HG03520 (cell line): Measurements from ENCODE around the gene GPRC5C.

Source experiments
- ATAC-seq: cut with Tn5 transposase; IDR thresholded peaks from one replicate; pipeline ENCODE4 v1.9.1; 2021; ENCODE audit warnings: mild to moderate bottlenecking, moderate library complexity; ENCODE audit not compliant: unreplicated experiment

The GPRC5C gene

DNA sequence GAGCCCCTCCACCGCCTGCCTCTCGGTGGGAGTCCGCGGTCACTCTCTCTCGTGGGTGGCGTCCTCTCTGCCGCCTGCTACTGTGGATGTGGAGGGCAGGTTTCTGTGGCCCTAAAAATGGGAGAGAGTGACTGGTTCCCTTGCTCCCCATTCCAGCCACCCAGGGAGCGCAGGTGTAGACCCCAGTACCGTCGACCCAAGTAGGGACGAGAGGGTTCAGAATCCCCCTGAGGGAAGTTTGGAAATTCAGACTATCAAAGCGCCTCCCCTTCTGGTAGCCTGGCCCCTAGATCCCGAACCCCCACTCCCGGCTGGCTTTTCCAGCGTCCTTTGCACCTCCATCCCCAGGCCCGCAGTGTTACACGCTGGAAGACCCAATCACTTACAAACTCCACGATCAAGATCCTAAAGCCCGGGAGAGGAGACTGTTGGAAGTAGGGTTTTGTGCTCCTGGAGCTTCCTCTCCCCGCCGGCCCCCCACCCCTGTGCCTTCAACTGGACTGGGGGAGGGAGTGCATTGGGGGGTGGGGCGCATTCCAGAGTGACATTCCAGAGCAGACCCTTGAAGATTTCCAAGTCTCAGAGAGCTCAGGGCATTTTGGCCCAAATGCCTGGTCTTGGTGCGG, 991 bp downstream of the GPRC5C start:
- no peak for ATAC-seq

DNA sequence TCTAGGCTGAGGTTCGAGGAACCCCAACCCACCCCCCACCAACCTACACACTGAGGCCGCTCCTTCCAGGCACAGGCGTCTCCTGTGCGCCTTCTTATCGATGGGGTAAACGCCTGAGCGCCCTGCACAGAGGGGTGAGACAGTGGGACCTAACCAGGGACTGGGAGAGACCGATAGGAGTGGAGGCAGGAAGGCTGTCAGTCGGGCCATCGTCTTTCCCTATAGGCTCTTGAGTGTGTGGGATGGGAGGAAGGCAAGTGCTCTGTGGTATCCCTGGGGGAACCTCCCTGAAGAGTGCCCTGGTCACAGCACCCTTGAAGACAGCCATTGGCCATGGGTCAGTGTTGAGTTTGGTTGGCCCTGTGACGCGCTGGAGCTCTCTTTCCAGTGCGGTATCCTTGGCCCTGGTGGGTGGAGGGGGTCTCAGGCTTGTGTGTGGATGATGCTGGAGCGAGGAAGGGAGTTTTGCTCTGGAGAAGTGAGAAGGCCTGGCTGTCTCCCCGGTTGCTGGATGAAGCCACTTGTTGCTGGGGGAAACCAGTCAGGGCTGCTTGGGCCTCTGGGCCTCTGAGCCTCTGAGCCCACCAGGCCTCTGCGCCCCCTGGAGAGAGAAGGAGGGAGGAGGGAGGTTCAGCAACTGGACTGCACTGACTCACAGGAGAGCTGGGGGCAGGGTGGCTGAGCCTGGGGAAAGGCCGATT, 1.7 kb downstream of the GPRC5C start:
- ATAC-seq: no peak

DNA sequence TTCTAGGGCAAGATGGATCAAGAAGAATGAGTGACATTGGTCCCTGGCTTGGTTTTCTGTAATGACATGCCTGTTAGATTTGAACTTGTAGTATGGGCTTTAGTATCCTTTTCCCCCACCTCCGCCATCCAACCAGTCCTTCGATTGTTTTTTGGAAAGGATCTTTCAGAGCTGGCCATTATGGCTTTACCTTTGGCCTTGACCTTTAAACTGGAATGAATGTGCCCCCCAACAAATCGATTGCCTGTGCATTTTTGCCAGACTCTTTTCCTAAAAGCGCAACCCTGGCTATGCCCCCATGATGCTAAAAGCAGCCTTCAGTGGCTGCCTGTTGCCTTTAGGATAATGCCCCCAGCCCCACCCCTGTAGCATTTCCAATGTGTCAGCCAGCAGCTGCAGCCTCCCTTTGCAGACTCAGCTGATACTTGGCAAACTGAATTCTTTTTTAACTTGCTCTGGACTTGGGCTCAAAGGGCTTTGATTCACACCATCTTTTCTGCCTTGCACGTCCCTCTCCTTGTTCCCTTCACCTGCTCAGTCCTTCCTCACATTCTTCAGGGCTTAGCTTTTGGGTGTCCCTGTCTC, 4.0 kb downstream of the GPRC5C start:
- no peak for ATAC-seq

DNA sequence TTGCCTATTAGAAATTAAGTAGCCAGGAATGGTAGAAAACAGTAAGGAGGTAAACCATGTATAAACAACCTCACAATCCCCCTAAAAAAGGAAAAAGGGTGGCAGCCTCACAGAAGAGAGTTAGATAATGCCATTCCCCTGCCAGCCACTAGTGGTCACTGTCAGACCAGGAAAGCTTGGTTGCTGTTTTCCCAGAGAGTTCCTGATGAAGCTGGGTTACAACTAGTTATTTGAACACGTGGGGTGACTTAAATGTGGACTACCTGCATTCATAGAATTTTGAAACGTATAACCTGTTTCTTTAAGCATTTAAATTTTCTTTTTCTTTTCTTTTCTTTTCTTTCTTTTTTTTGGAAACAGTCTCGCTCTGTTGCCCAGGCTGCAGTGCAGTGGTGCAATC, 5.8 kb downstream of the GPRC5C start:
- no peak for ATAC-seq

DNA sequence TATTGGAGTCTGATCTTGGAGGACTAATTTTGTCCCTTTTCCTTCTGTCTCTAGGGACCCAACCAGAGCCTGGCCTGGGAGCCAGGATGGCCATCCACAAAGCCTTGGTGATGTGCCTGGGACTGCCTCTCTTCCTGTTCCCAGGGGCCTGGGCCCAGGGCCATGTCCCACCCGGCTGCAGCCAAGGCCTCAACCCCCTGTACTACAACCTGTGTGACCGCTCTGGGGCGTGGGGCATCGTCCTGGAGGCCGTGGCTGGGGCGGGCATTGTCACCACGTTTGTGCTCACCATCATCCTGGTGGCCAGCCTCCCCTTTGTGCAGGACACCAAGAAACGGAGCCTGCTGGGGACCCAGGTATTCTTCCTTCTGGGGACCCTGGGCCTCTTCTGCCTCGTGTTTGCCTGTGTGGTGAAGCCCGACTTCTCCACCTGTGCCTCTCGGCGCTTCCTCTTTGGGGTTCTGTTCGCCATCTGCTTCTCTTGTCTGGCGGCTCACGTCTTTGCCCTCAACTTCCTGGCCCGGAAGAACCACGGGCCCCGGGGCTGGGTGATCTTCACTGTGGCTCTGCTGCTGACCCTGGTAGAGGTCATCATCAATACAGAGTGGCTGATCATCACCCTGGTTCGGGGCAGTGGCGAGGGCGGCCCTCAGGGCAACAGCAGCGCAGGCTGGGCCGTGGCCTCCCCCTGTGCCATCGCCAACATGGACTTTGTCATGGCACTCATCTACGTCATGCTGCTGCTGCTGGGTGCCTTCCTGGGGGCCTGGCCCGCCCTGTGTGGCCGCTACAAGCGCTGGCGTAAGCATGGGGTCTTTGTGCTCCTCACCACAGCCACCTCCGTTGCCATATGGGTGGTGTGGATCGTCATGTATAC, 8.0 kb downstream of the GPRC5C start:
- no peak for ATAC-seq

DNA sequence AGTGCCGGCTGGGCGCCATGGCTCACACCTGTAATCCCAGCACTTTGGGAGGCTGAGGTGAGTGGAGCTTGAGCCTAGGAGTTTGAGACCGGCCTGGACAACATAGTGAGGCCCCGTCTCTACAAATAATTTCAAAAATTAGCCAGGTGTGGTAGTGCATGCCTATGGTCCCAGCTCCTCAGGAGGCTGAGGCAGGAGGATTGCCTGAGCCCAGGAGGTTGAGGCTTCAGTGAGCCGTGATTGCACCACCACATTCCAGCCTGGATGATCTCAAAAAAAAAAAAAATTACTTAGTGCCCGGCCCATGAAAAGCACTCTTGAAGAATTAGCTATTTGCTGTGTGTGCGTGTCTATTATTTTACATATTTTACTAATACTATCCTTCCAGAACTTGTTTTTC, 9.6 kb downstream of the GPRC5C start:
- ATAC-seq: no peak

DNA sequence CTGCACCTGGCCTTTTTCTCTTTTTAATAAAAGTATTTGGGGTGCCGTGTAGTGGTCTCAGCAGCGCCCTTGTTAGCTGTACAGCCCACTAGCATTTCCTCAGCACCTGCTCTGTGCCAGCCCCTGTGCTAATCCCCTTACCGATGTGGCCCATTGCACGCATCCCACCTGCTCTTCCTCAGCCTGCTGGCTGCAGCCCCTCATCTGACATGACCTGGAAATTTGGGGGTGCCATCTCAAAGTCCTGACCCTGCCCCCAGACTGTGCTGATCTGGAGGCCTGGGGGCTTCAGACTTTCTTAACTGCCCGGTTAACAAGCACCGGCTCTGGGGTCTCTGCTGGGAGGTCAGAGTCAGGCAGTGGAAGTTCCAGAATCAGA, 10.4 kb downstream of the GPRC5C start:
- no peak for ATAC-seq

DNA sequence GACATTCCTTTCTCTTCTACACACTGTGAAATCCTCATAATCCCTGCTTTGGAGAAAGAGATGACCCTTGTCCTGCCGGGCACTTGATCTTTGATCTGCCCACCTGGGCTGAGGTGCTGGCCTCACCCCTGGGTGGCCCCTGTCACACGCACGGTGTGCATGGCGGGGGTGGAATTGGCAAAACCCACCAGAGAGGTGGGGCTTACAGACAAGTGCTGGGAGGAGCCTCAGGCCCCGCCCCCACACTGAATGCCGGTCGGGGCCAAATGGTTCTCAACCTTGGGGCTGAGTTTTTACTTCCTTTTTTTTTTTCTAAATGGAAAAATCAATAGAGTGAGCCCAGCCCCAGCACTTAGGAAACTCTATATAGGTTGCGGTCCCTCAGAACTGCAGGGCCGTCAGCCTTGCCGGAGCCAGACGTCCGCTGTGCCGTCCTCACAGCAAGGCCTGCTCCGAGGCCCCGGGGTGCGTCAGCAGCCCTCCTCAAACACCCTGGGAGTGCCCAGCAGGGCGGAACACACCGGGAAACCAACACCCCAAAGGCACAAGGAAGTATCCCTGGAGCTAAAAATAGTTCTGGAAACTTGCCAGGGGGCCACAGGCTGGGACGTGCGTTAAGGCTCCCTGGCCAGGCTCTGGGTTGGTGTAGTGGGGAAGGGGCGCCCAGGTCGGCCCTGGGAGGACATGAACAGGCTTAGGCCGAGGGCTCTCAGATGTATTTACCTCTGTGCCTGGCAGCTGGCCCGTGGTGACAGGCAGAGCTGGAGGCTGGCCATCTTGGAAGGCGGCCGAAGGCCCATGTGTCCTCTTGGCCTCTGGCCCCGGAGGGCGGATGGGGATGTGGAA, 11.0 kb downstream of the GPRC5C start:
- no peak for ATAC-seq

DNA sequence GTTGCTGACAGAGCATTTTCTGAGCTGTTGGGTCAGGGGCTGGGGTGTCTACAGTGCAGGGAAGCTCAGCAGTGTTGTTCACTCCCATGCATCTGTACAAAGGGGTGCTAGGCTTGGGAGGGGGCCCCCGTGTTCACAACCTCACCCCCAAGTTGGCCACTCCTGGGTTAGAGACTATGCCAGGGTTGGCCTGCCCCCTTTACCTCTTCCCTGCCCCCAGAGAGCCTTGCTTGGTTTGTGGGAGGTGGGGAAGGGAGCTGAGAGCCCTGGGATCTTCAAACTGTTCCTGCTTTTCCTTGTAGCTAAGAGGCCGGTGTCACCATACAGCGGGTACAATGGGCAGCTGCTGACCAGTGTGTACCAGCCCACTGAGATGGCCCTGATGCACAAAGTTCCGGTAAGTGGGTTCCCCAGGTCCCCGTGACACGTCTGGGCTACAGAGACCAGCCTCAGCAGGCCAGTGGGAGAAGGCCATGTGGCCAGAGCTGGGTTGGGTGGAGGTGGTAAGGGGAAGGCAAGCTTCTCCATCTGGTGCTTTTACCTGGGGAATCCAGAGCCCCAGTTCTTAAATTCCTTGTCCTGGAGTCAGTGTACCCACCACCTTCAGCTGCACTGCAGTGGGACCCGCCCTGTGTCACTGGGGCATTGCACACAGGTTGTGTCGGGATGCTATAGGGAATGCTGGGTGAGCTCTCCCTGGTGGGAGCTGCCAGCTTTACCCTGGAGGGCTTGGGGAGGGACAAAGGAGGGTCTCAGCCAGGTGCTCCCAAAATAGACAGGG, 11.8 kb downstream of the GPRC5C start:
- ATAC-seq: no peak

DNA sequence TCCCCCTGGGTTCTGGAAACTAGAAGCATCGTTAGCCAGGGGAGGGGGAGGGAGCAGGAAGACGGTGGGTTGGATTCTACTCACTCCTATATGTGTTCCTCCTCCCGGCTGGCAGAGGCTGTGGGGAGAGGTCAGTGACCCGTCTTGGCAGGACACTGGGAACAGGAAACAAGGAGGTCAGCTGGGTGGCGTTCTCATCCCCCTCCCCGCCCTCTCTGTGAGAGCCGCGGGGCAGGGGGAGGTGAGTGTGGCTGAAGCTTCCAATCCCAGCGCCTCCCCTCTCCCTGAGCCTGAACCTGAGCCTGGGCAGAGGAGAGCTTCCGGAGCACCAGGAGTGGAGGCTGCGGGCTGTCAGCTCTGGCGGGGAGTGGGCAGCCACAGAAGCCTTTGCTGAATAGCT, 12.5 kb downstream of the GPRC5C start:
- ATAC-seq: no peak

DNA sequence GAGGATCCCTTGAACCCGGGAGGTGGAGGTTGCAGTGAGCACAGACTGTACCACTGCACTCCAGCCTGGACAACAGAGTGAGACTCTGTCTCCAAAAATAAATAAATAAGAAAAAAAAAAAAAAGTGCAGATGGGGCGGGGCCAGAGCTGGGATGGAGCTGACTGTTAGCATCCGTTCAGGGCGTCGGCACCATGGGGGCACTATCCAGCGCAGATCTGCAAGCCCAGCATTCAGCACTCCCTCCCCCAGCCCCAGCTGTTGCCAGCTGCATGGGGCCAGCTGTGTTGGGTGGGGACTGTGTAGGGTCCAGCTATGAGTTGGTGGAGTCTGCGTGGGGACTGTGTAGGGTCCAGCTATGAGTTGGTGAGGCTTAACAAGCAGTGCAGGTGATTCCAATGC, 13.3 kb downstream of the GPRC5C start:
- ATAC-seq: no peak

DNA sequence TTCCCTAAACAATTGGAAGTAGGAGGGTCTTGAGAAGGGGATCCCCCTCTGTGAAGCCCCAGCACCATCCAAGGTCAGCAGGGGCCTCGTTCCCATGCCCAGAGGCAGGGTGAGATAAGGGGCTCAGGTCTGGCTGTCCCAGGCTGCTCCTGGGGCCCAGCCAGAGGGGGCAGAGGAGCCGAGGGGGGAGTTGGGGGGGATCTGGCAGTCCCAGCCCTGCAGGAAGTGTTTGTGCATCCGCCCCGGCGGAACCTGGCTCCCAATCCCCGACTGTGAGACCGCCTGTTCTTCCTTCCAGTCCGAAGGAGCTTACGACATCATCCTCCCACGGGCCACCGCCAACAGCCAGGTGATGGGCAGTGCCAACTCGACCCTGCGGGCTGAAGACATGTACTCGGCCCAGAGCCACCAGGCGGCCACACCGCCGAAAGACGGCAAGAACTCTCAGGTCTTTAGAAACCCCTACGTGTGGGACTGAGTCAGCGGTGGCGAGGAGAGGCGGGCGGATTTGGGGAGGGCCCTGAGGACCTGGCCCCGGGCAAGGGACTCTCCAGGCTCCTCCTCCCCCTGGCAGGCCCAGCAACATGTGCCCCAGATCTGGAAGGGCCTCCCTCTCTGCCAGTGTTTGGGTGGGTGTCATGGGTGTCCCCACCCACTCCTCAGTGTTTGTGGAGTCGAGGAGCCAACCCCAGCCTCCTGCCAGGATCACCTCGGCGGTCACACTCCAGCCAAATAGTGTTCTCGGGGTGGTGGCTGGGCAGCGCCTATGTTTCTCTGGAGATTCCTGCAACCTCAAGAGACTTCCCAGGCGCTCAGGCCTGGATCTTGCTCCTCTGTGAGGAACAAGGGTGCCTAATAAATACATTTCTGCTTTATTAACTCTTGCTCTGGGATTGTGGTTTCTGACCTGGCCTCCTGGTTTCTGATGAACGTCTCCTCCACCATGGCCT, 14.9 kb downstream of the GPRC5C start:
- ATAC-seq: no peak

DNA sequence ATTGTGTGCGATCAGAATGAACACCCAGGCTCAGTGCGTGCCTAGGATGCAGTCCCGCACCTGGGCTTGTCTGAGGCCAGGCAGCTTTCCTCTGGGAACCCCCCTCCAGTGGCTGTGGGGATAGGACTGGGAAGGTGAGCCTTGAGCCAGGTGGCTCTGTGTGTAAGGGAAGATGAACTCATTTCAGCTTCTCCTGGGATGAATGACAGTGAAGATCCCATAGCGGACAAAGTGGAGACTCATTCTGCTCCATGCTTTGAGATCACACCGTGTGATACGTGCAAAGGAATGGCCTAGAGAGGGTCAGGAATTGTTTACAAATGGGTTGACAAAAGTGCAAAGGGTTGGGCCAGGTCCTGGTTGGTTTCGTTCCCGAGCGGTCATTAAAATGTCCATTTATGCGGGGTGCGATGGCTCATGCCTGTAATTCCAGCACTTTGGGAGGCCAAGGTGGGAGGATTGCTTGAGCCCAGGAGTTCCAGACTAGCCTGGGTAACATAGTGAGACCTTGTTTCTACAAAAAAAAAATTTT, 15.8 kb downstream of the GPRC5C start:
- ATAC-seq: no peak

DNA sequence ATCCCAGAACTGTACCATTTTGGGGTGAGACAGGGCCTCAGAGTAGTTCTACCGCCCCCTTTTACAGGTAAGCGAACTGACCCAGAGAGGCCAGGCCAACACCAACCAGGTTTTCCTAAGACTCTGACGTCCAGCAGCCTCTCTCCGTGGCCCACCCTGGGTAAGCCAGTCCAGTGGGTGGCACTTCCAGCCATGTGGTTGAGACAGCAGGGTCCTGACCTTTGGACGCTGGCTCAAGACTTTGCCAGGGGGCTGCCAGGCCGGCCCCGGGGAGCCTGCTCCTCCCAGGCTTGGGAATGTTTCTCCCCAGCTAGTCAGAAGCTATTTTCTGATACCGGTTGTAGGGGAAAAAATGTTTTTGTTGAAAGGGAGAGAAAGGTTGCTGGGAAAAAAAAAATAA, 16.9 kb downstream of the GPRC5C start:
- ATAC-seq: no peak

DNA sequence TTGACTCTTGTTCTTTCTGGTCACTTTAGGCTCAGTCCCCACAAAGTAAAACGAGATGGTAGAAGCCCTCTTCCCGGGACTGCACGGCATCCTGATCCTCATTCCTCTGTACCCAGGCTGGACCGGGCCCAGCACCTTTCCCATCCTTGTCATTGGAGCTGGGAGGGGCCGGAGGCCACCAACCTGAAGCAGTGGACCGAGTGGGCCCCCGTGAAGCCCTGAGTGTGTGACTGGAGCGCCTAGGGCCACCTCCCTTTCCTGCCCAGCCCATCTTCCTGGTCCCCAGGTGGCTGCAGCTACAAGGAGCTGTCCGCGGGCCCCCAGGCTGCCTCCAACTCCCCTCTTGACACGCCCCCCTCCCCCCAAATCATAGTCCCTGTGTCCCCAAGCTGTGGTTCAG, 17.4 kb downstream of the GPRC5C start:
- no peak for ATAC-seq

DNA sequence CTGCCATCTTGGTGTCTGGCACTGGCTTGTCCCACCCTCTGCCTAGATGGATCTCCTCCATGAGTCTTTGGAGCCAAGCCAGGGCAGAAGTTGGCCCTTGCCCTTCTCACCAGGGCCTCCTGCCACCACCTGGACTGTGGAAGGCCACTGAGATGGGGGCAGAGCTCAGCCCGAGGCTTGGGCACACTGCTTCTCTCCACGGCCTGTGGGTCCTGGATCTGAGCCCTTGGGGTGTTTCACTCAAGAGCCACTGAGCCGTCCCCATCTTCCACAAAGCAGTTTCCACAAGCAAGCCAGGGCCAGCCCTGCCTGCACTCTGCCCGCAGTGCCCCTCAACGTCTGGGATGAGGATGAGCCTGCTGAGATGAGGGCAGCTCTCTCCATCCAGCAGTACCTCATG, 17.9 kb downstream of the GPRC5C start:
- no peak for ATAC-seq

DNA sequence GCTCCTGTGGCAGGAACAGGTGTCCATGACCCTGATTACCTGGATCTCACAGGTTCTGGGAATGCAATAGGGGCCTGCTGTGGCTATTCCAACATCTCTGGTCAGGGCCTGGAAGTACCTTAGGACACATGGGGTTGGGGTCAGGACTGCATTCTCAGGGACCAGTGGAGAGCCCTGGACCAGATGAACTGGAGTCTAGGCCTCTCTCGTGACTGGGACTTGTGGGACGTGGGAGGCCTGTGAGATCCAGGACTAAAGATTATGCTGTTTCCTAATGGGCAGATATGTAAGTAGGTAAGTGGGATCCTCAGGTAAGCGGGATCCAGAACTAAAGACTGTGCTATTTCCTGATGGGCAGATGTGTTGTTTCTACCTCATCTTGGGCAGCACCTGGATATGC, 18.3 kb downstream of the GPRC5C start:
- ATAC-seq: no peak

DNA sequence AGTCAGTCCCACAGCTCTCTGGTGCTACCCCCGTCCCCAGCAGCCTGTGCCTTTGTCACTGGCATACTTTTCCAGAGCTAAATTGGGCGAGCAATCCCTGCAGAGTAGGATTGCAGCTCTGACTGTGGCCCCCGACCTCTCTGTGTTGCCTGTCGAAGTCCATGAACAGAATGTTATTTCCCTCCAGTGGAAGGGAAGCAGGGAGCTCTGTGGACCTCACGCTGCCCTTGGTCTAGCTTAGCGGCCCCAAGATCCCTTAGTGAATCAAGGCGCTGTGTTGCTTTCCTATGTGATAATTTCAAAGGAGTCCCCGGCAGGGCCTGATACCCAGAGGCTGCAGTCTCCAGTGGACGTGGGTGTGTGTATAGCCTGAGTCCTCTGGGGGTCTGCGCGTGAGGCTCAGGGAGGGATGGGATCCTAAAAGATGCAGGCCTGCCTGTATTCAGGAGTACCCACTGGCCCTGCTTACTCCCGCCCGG, 19.1 kb downstream of the GPRC5C start:
- no peak for ATAC-seq
